Cardiac fibroblast (primary cell): ENCODE data around the gene MAB21L2.
A peak's percentile ranks its signal among the peaks of the same experiment; 100 is the strongest.

Experiments
- DNase-seq, 2 donors: peaks; one replicate each; pipeline versions ENCODE4 v3.0.0 to v3.0.0-alpha.2; 2010; ENCODE audit warnings: low read depth in 2 of 2
- H3K4me3 ChIP-seq, 2 donors: replicated peaks in 1 of 2; 1 replicate in 1 of 2; 2 replicates in 1 of 2; pipeline ENCODE4 v1.5.1; 2011; ENCODE audit warnings: low read depth in 2 of 2, low read length in 2 of 2, mild to moderate bottlenecking in 2 of 2, moderate library complexity in 1 of 2
- CTCF ChIP-seq: IDR thresholded peaks from one replicate; pipeline ENCODE4 v1.5.1; 2011; ENCODE audit warnings: low read depth, mild to moderate bottlenecking, low read length, inconsistent platforms

Gene MAB21L2

DNA sequence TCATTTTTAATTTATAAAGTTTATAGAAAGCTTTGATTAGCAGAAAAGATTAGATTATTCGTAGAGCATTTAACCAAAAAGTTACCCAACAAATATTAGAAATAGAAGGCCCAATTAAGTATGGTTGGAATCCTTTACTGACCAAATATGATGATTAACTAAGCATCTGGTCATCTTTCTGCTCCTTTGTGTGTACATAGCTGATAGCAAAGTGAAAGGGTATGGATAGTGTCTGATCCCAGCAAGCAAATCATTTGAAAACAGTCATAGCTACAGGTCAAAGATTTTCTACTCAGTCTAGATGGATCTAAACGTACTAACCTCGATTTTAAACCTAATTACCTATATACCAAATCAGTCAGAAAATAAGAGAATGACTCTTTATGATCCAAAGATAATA, 7.3 kb upstream of the MAB21L2 start:
- no peak overlapping the region for H3K4me3 ChIP-seq
- TF ChIP-seq CTCF, result no peak
- no peak for DNase-seq

- no peak for TF ChIP-seq CTCF
- DNase-seq, result no peak
- H3K4me3 ChIP-seq, result no peak overlapping the region
Measured at GRCh38 chr4:150577796-150578195, 4.2 kb upstream of the MAB21L2 start.

DNA sequence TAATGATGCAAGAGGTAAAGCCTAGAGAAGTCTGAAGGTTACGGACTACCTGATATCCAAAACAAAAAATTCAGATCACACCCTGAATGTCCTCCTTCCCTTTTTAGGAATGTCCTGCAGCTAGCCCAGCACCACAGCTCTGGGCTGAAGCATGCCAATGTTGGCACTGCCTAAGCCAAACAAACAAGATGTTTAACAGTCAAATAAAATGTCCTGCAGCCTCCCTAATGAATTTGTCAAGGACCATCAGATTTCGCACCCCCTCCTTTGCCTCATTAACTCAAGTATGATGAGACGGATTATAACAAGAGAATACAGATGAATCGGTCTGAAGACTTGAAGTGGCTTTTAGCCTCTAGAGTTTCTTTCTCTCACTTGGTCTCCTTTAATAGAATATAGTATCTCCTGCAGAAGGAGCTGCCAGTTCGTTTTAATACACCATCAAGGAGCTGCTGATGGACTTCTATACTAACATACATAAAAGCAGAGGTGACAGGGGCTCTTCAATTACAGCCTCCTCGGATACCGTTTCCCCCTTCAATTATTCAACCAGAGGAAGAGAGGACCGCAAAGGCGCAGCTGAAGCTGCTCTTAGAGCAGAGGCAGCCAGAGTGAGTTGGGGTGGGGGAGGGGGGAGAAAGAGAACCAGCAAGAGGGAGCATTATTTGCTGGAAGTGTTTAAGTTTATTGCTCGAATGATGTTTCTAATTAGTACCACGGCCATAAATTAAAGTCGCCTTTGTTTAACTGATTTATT, 3.0 kb upstream of the MAB21L2 start:
- DNase-seq, result peak; percentile 20 to 45
- TF ChIP-seq CTCF, result no peak
- peak overlapping the region in 1 of 2 donors; percentile 47 for H3K4me3 ChIP-seq

GRCh38 chr4:150579551-150580234, 2.3 kb upstream of the MAB21L2 start:
- DNase-seq, result peak; percentile 36 to 39
- H3K4me3 ChIP-seq, result peak overlapping the region; percentile 47 to 51
- TF ChIP-seq CTCF, result no peak

GRCh38 chr4:150580306-150580705, 1.6 kb upstream of the MAB21L2 start:
- H3K4me3 ChIP-seq, result no peak overlapping the region
- no peak for TF ChIP-seq CTCF

DNA sequence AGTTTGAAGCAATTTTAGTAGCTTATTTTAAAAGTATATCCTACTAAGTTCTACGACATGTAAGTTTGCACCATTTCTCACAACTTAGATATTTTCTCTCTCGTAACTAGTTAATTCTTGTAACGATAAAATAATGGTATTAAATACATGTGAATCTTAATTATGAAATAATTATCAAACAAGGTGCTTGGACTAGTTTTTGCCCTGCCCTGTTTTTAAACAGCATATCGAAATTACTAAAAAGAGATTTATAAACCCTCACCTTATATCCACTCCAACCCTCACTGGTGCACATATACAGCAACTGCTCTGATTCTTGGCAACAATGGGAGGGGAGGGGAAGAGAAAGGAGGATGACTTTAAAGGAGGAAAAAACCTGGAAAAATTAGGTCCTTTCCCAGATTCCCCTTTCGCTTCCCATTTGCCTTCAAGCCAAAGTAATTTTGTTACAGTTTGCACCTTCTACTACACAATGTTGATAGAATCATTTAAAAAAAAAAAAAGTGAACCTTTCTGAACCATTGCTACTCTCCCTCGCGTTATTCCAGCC, 820 bp upstream of the MAB21L2 start:
- no peak overlapping the region for H3K4me3 ChIP-seq
- no peak for DNase-seq
- TF ChIP-seq CTCF, result no peak

More at GRCh38 chr4:150580306-150580705, 1.6 kb upstream of the MAB21L2 start:
- no peak for DNase-seq
